Keratinocyte (primary cell): ENCODE data around the gene ALK.

Source experiments
- EZH2 ChIP-seq: IDR thresholded peaks from one replicate; pipeline ENCODE4 v1.6.1; 2012; ENCODE audit warnings: inconsistent platforms, mild to moderate bottlenecking, low read length, moderate library complexity
- TF ChIP-seq, protein P1 (sequence below), 3 experiments: IDR thresholded peaks in 1 of 3; conservative IDR thresholded peaks in 1 of 3; optimal IDR thresholded peaks in 1 of 3; 2 replicates in 2 of 3; 3 replicates in 1 of 3; pipeline versions ENCODE3 to v1.5.1; 2011; ENCODE audit warnings: low read length in 3 of 3, mild to moderate bottlenecking in 3 of 3, moderate library complexity in 2 of 3, control low read depth in 1 of 3, inconsistent platforms in 1 of 3; ENCODE audit not compliant: insufficient read depth in 2 of 3; ENCODE audit errors: extremely low read depth in 1 of 3

DNA sequence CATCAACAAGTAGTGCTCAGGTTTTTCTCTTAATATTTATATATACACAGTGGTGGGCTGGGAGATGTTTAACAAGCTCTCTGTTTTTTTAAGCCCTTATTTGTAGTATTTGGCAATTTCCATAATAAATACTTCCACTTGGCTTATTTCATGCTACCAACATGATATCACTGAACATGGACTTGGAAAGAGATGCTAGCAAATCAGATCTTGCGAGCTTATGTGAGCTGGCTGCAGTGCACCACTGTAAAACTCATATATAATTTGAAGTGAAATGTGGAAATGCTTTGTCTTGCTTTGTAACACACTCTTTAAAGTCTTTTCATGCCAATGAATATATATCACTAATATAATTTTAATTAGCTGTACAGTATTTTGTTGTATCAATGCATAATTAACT lies 155.7 kb downstream of the ALK start:
- TF ChIP-seq, protein P1, sequence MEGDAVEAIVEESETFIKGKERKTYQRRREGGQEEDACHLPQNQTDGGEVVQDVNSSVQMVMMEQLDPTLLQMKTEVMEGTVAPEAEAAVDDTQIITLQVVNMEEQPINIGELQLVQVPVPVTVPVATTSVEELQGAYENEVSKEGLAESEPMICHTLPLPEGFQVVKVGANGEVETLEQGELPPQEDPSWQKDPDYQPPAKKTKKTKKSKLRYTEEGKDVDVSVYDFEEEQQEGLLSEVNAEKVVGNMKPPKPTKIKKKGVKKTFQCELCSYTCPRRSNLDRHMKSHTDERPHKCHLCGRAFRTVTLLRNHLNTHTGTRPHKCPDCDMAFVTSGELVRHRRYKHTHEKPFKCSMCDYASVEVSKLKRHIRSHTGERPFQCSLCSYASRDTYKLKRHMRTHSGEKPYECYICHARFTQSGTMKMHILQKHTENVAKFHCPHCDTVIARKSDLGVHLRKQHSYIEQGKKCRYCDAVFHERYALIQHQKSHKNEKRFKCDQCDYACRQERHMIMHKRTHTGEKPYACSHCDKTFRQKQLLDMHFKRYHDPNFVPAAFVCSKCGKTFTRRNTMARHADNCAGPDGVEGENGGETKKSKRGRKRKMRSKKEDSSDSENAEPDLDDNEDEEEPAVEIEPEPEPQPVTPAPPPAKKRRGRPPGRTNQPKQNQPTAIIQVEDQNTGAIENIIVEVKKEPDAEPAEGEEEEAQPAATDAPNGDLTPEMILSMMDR (optimal IDR thresholded peaks at IDR 0.05 in 1 of 3, IDR thresholded peaks at IDR 0.05 in 1 of 3, conservative IDR thresholded peaks at IDR 0.05 in 1 of 3; ENCODE audit: extremely low read depth in 1 of 3, insufficient read depth in 2 of 3, low read length in 3 of 3) = no peak
- TF ChIP-seq EZH2 = no peak
